ENCODE results near the gene PODXL2.
A peak's percentile ranks its signal among the peaks of the same experiment; 100 is the strongest.
"Not testable (repeated sequence)": the region's sequence is repeated elsewhere in the genome, so short reads cannot be mapped to it uniquely, and the experiment has no call there.

The PODXL2 gene

DNA sequence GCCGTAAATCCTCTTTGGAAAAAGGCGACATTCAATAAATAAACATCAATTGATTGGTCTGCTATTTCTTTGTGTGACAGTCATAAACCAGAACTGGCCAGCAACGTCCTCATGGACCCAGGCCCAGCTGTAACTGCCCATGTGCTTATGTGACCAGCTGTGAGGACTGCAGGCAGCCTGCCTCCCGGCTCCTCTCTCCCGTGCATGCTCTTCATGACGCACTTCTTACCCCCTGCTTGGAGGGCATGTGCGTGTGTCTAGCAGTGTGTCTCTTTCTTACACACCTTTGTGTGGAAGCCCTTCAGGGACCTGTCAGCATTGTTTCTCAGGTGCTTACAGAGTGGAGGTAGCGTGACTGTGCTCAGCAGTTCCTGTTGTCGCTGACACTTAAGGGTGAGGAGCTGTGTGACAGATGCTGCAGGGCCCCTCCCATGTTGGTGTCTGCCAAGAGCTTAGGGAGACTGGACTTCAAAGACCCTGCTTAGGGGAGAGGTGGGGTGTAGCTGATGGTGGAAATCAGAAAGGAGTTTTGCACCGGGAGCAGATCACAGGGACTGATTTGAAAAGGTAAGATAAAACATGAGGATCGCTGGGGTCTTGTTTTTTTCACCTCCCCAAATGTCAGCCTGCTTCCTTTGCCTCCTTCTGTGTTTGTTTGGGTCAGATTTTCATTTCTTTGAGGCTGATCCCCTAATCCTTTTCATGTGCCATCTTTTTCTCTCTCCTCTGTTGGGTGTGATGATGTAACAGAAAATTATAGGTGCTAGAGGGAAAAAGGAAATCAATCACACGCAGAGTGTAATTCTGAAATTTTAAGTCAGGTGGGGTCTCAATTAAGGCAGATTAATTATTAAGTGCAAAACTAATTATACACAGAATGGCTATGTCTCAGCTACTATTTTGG, 2.1 kb downstream of the PODXL2 start:
- DNase-seq, result no peak

DNA sequence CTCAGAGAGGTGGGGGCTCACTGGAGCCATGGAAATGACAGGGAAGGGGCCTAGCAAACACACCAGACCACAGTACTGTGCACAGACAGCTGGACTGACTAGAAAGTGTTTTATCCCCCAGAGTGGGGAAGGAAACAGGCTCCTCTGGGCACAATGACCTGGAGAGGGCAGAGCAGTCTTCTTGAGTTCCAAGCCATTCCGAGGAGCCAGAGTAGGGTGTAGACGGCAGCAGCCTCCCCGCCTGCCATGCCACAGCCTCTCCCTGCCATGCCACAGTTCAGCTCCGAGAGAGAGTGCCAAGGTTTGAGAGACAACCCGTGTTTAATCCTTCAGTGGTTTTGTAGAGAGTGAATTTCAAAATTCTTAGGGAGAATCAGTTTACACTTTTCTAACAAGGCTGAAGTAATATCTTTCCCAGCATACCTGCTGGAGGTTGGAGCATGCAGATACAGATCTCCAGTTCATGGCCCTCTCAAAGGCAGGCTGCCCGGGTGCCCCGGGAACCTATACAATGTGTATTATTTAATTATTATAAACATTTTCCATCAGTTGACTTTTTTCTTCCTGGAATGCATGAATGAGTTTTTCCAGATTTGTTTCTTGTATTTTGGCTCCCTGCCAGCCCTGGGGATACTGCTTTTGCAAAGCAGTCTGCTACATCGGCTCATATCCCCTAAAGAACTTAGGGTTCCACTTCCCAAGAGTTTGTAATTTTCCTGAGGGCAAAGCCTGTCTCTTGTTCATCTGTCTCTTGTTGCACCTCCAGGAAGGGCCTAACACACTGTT, 3.2 kb downstream of the PODXL2 start:
- DNase-seq, result no peak

DNA sequence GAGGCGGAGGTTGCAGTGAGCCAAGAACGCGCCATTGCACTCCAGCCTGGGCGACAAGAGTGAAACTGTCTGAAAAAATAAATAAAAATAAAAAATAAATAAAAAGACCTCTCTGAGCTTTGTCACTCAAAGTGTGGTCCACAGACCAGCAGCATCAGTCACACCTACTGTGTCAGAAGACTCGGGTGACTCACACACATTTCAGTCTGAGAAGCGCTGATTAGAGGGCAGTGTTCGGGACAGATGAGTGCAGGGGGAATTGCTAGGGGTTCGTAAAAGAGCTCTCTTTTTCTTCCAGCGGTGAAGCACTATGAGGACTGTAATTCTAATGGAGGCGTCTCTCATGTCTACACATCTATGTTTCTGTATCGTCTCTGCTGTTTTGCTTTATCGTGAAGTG, 5.7 kb downstream of the PODXL2 start:
- no peak for DNase-seq

DNA sequence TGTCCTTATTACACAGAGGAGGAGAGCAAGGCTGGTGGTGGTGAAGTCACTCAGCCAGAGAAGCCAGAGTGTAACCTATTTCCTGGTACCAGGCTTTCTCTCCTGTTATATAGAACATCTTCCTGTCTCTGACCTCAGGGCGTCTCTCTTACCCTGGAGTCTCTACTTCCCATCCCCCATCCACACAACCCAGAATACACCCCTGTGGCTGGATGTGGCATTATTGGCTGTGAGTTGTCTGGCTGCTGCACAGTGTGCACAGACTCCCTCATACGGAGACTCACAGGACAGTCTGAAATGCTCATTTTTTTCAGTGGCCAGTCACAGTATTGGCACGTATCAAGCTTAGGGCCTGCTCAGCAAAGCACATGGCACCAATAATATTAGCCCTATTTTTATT, 8.6 kb downstream of the PODXL2 start:
- no peak for DNase-seq

DNA sequence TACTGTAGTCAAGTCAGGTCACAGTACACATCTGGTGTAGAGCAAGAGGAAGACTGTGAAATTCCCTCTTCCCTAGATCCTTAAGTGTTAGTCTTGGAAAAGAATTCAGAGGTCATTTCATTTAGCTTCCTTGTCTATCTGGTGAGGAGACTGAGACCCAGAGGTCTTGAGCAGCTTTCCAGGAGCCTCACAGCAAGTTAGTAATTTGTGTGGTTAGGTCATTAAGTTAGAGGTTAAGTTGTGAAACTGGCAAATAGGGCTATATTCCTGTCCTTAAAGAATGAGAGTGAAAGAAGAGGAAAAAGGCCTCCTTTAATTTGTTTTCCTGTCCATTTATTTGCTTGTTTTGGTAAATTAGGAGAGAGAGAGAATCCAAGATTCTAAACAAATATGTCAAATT, 9.0 kb downstream of the PODXL2 start:
- no peak for DNase-seq

DNA sequence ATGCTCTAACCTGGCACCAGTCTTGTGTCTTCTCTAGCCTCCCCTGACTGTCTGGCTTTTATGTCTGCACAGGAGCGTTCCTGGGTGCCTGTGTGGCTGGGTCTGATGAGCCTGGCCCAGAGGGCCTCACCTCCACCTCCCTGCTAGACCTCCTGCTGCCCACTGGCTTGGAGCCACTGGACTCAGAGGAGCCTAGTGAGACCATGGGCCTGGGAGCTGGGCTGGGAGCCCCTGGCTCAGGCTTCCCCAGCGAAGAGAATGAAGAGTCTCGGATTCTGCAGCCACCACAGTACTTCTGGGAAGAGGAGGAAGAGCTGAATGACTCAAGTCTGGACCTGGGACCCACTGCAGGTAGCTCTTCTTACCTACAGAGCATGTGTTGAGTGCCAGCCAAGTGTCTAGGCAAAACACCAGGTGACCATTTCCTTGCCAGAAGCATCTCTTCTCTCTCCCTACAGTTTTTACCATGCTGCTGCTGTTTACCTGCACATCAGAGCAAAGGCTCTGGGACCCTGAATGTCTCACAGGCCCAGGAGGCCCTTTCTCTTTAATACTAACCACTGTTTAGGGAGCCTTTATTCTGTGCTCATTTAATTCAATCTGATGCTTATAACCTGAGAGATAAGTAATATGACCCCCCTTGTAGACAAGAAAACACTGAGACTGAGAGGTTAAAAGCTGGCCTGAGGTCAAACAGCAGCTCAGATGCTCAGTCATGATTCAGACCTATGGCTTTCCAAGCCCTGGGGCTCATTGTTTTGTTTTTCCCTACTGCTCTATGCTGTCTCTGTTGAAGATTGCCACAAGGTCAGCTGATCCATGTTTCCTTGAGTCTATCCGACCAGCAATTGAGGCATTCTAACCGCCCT, 10.4 kb downstream of the PODXL2 start:
- DNase-seq, result peak; percentile 65

DNA sequence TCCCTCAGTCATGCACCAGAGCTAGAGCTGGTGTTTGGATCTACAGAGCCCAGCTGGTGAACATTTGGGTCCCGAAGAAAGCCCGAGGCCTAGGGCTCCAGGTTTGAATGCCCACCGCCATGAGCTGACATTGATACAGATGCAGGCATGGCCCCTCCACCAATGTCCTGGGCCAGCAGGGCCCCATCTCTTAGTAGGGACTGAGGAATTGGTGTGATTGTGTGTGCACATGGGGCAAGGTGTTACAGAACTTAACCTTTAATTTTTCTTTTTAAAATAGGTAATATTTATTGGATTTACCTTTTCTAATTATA, 11.0 kb downstream of the PODXL2 start:
- no peak for DNase-seq

DNA sequence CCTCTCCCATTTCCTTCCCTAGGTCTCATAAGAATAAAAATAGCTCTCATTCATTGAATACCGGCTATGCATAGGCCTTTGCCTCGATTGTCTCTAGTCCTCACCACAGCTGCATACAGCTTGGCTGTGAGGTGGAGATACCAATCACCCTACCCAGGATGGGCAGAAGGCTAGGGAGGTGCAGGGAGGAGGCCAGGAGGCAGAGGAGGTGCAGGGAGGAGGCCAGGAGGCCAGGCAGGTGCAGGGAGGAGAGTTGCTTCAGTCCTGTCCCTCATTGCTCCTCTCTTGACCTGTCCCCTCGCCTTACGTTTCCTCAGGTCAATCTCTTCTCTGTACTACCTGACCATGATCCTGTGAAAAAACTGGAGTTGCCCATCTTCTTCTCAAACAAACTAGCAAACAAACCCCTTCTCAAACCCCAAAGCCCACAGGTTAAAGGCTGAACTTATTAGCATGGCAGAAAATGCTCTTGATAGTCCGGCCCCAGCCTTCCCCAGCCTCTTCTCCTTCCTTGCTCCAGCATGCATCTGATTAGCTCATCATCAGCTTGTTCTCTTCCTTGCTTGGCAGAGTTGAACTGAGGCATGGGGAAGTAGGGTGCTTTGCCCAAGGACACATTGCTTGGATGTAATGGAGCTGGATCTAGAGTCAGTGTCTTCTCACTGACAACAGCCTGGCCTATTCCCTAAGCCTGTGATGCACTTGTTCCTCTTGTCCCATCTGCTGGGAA, 15.8 kb downstream of the PODXL2 start:
- no peak for DNase-seq

DNA sequence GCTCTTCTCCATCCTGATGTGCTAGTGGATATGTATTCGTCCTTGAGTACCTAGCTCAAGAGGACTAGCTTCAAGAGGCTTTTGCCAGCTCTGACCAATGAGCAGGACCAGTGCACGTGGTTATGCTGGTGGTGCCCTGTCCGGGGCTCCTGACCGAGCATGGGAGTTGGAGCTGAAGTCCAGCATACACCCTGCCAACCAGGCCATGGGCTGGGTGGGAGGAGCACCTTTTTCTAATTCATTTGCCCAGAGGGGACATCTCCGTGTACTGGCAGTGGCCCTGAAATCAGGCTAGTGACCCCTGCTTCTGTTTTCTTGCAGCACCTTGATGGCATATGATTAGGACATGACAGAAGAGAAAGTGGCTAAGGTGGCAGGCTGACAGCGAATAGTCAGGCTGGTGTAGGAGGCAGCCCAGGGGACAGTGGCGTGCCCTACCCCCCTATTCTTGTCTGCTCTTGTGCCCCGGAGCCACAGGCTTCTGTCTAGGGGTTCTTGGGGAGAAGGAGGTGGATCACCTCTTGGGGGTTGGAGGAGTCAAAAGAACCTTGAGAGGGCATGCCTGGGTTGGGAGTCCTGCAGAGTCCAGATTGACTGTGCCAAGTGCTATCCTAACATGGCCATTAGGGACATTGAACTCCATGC, 16.5 kb downstream of the PODXL2 start:
- no peak for DNase-seq

DNA sequence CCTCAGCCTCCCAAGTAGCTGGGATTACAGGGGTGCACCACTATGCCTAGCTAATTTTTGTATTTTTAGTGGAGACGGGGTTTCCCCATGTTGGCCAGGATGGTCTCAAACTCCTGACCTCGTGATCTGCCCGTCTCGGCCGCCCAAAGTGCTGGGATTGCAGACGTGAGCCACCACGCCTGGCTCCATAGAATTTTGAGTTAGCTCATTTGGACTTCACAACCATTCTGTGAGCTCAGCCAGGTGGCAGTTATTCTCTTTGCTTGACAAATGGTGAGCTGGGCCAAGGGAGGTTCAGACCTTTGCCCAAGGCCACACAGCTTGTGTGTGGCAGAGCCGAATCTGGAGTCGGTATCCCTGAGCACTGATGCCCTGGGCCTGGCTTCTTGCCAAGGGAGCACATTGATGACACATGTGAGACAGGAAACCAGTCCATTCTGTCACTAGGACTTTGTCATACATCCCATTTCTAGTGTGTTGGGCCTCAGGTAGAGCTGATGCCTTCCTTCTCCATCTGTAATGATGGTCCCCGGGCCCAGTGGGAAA, 17.6 kb downstream of the PODXL2 start:
- DNase-seq, result no peak

DNA sequence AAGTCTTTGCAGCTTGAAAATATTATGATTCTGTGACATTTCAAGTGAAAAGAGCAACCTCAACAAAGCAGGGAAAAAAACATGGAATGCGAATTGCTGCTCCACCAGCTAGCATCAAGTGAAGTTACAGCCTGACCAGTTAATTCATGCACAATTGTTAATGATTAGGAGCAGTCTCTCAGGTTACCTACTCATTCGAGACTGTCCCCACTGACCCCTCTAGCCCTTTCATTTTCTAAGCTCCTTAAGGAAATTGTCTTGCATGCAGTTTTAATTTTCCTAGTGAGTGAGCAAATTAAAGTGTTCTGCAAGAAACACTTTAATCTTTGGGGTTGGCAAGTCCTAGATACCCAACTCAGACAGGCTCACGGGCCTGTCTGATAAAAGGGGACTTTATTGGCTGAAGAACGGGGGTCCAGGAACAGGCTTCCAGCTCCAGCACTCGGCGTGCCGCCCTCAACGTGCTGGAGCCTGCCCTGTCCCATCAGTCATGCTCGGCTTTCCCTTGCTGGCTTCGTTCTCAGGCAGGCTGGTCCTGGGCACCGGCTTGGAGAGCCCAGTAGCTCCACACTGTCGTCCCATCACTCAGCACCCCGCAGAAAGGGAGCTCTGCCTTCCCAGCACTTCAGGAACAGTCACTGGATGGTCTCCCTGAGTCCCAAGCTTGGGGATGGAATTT, 18.3 kb downstream of the PODXL2 start:
- no peak for DNase-seq

DNA sequence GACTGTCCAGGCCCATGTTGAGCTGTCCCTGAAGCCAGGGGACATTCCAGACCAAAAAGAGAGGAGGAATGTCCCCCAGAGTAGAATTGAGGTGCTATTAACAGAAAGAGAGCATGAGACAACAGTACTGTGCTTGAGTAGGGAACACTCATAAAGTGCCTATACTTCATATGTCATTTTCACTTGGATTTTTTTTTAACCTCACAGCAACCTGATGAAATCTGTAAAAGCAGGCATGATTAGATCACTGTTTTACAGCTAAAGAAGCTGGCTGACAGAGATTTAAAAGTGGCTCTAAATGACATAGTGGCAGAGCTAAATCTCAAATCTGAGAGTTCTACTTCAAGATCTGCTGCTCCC, 18.8 kb downstream of the PODXL2 start:
- no peak for DNase-seq

DNA sequence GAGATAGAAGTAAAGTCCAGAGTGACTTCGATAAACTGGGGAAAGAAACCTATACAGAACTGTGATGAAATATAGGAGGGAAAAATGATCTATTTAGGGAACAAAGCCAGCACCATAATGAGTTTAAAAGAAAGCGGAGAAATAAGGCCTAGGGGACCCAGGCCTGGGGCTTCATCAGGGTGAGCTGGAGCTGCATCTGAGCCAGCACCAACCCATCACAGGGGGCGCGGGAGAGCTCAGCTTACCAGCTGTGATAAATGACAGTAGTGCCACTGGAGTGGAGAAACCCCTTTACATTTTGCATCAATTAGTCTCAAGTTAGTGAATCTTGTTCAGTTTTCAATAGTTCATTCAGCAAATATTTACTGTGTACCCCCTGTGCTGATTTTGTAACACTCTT, 21.3 kb downstream of the PODXL2 start:
- no peak for DNase-seq

DNA sequence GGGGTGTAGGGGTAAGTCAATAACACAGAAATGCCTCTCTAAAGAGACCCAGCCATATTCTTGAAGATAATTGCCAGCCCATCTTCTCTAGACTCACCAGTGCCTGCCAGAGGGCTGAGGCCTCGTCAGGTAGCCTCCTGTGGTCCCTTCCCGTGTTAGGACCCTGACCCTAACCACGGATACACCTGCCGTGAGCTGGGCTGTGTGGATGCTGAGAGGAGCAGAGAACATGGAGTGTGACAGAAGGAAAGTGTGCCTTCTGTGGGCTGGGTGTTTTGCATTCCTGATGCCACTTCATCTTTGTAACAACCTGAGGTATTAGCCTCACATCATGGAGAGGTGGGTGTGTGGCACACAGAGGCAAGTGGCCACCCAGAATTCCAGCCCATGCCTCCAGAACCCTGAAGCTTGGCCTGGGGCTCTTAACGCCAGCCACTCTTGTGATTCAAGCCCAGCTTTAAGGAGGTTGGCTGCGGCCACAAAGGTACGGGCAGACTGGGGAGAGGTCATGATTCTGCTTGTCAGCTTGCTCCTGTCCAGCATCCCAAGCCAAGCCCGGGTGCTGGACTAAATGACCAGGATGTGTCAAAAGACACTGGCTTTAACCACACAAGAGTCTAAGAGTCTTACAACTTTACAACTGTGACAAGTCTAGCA, 22.7 kb downstream of the PODXL2 start:
- DNase-seq, result no peak

DNA sequence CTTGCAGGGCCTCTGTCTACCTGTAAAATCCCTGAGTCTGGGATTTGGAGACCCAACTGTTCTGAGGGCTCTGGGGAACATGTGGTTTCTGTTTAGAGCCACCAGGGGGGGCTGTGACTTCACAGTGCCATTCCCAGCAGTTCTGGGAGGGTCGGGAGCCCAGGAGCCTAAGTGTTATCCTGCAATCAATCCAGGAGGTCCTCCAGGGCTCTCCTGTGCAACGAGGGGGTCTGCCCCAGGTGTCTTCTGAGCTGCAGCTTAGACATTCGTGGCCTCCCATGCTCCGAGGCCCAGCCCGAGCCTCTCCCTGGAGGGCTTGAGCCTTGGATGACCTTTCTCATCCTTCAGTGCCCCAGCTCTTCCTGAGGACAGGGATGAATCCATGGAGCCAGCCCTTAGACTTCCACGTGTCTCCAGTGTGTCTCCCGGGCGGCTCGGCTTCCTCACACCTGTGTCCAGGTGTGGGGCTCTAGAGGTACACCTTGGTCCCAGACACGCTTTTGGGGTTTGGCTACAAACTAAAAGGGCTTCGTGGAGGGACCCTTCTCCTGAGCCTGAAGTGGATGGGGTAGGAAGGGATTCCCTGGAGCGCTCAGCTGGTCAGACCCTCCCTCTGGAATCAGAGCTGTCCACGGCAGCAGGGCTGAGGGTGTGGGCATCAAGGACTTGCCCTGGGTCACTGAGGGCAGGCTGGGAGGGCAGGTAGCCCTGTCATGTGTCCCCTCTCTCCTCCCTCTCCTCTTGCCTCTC, 23.4 kb downstream of the PODXL2 start:
- DNase-seq, result peak; percentile 11

DNA sequence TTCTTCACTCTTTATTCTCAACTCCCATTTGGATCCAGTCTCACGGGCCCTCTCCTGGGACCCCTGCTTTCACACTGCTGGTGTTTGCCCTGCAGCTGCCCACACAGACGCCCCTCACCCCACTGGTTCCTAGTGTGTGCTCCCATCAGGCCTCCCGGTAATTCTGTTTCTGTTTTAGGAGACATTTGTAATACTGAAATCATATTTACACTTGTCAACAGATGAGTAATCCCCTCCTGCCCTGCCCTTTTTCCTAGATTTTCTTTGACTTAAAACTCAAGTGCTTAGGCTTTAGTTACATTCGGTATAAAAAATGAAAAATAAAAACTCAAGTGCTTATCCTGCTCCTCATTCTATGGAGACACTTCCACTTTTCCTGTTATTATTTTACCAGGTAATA, 25.4 kb downstream of the PODXL2 start:
- no peak for DNase-seq

DNA sequence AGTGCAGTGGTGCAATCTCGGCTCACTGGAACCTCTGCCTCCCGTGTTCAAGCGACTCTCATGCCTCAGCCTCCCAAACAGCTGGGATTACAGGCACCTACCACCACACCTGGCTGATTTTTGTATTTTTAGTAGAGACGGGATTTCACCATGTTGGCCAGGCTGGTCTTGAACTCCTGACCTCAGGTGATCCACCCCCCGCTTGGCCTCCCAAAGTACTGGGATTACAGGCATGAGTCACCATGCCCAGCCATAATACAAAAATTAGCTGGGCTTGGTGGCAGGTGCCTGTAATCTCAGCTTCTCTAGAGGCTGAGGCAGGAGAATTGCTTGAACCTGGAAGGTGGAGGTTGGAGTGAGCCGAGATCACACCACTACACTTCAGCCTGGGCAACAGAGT, 26.0 kb downstream of the PODXL2 start:
- DNase-seq, result not testable (repeated sequence)

DNA sequence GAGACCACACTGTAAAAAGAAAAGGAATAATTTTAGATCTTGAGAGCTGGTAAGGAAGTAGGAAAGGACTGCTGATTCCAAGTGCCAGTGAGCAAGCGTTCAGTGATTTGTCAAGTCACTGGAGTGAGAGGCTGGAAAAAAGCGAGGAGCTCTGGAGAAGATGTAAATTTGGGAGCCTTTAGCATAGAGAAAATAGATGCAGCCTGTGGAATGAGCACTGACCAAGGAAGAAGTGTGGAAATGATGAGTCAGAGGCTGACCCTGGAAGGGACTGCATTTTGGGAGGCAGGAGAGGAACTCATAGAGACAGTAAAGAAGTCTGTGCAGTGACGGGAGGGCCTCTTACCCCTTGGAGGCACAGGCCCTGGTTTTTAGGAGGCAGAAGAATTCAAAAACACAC, 26.7 kb downstream of the PODXL2 start:
- no peak for DNase-seq

DNA sequence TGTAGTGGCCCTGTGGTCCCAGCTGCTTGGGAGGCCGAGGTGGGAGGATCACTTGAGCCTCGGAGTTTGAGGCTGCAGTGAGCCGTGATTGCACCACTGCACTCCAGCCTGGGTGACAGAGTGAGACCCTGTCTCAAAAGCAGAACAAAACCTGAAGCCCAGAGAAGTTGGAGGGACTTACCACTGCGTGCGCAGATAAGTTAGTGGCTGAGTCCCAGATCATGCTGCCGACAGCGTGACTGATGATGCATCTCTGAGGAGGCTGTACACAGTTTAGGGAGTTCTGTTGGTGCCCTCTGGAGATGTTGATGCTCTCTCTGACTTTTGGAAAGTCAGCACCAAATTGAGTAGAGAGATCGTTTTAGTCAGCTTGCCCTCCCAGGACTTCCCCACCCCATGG, 27.9 kb downstream of the PODXL2 start:
- DNase-seq, result no peak

DNA sequence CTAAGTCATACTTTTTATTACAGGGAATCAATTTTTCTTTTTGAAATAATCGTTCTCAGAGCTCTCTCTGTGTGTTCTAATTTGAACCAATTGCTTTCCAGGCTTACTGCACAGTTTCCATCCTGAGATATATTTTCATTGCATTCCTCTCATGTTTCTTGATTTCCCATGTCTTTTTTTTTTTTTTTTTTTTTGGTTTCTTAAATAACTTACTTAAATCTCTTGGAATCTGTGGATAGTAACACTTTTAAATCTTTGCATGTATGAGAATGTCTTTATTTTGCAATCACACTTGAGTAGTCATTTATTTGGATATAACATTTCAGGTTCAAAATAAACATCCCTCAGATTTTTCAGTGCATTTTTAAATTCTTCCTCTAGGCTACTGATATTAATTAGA, 29.2 kb downstream of the PODXL2 start:
- DNase-seq, result no peak

Data from T1000 (cell line).